Measurements from ENCODE around the gene FARP1.

DNA sequence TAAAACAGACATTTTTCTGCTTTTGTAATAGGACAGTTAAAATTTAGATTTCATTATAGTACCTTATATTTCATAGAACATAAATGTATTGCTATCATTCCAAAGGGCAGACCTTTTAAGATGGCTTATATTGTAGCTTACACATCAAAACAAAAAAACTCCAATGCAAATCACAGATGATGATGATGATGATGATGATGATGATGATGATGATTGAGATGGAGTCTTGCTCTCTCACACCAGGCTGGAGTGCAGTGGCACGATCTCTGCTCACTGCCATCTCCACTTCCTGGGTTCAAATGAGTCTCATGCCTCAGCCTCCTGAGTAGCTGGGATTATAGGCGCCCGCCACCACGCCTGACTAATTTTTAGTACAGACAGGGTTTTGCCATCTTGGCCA lies 224.1 kb downstream of the FARP1 start:
- TF ChIP-seq, protein P1, sequence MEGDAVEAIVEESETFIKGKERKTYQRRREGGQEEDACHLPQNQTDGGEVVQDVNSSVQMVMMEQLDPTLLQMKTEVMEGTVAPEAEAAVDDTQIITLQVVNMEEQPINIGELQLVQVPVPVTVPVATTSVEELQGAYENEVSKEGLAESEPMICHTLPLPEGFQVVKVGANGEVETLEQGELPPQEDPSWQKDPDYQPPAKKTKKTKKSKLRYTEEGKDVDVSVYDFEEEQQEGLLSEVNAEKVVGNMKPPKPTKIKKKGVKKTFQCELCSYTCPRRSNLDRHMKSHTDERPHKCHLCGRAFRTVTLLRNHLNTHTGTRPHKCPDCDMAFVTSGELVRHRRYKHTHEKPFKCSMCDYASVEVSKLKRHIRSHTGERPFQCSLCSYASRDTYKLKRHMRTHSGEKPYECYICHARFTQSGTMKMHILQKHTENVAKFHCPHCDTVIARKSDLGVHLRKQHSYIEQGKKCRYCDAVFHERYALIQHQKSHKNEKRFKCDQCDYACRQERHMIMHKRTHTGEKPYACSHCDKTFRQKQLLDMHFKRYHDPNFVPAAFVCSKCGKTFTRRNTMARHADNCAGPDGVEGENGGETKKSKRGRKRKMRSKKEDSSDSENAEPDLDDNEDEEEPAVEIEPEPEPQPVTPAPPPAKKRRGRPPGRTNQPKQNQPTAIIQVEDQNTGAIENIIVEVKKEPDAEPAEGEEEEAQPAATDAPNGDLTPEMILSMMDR (IDR thresholded peaks at IDR 0.05): no peak
- no peak for TF ChIP-seq POLR2A (IDR thresholded peaks at IDR 0.05)
